Dendritic cell treated with granulocyte-macrophage colony-stimulating factor and Interleukin-4, amounts not matched to agents 40 ng/mL and 50 ng/mL, for 4 days (primary cell): ENCODE results near the gene EDARADD.

Source experiments
- H3K27ac Mint-ChIP-seq: one replicate; pipeline ENCODE4 v1.8.0; 2022; ENCODE audit warnings: mild to moderate bottlenecking, mixed read lengths
- H3K27me3 Mint-ChIP-seq: one replicate; pipeline ENCODE4 v1.8.0; 2022; ENCODE audit warnings: mild to moderate bottlenecking, mixed read lengths
- H3K36me3 Mint-ChIP-seq: one replicate; pipeline ENCODE4 v1.8.0; 2022; ENCODE audit warnings: low read depth, mixed read lengths
- H3K4me1 Mint-ChIP-seq: one replicate; pipeline ENCODE4 v1.8.0; 2022; ENCODE audit warnings: low read depth, mixed read lengths
- H3K4me3 Mint-ChIP-seq: one replicate; pipeline ENCODE4 v1.8.0; 2022; ENCODE audit warnings: mild to moderate bottlenecking, moderate library complexity, mixed read lengths
- H3K9me3 Mint-ChIP-seq: one replicate; pipeline ENCODE4 v1.8.0; 2022; ENCODE audit warnings: mixed read lengths
- intact Hi-C: fragments of 100-400 bp; cut with micrococcal nuclease; formaldehyde crosslinking; loops from one replicate; pipeline ENCODE4 v1.15.0; 2022

Gene EDARADD

GRCh38 chr1:236534151-236534651, 140.1 kb downstream of the EDARADD start:
- Mint-ChIP-seq H3K27me3 (no peaks in the 10 kb centered on the region), H3K4me3 (no peak overlapping the region), H3K36me3 (peaks cover 85% of the 10 kb centered on the region), H3K4me1 (peaks cover 55% of the 10 kb centered on the region), H3K27ac (no peak overlapping the region), H3K9me3 (no peaks in the 10 kb centered on the region)
- intact Hi-C loops = no loop called here
